LNCAP (cell line): ENCODE data around the gene ATG101.

Source experiments
- CTCF ChIP-seq: fragments of 450-650 bp; IDR thresholded peaks from 2 replicates; pipeline ENCODE4 v1.5.1; 2017; ENCODE audit warnings: mild to moderate bottlenecking

ATG101 gene

GRCh38 chr12:52073531-52074381 is 4.0 kb downstream of the ATG101 start:
- TF ChIP-seq CTCF = no peak

GRCh38 chr12:52074971-52075724 is 5.4 kb downstream of the ATG101 start:
- TF ChIP-seq CTCF = no peak

- TF ChIP-seq CTCF = no peak
Observed at GRCh38 chr12:52076811-52077210, 7.0 kb downstream of the ATG101 start.

- no peak for TF ChIP-seq CTCF
Observed at GRCh38 chr12:52078276-52078675, 8.5 kb downstream of the ATG101 start.

- no peak for TF ChIP-seq CTCF
Observed at GRCh38 chr12:52079576-52080402, 10.0 kb downstream of the ATG101 start, which contains the start of gene SMIM41. Gene SMIM41 (plus strand): TSS chr12:52079704. CDS start chr12:52079780, 76 bp downstream.

- TF ChIP-seq CTCF = no peak
Observed at GRCh38 chr12:52080403-52081251, 10.8 kb downstream of the ATG101 start.
